Keratinocyte (primary cell): Measurements from ENCODE around the gene TSPAN4. TPM values are rescaled to one million over a fixed set of nuclear protein-coding genes. Genes with fewer than 3 reads are reported as not detected.

Experiments
- DNase-seq: peaks from one replicate; pipeline ENCODE4 v3.0.0-alpha.2; 2011; ENCODE audit warnings: low read depth, missing footprints, low spot score
- FAIRE-seq: peaks from 2 replicates; lab custom pipeline; 2011; peaks lifted over from hg19 to GRCh38; lab: Jason Lieb, UNC
- H2AFZ ChIP-seq: 2 replicates; pipeline ENCODE4 v1.6.0; 2012; ENCODE audit warnings: low read length, control low read depth, inconsistent platforms; ENCODE audit not compliant: control insufficient read depth
- H3K27ac ChIP-seq: 2 replicates; pipeline ENCODE4 v1.5.1; 2011; ENCODE audit warnings: low read length; ENCODE audit not compliant: control insufficient read depth, insufficient read depth
- H3K27me3 ChIP-seq: 3 replicates; pipeline ENCODE4 v1.6.0; 2011; ENCODE audit warnings: low read length; ENCODE audit not compliant: control insufficient read depth, insufficient read depth; ENCODE audit errors: extremely low read depth
- H3K36me3 ChIP-seq, 2 experiments: 2 replicates in 1 of 2; 3 replicates in 1 of 2; pipeline ENCODE4 v1.5.1; 2011; ENCODE audit warnings: low read length in 2 of 2, mild to moderate bottlenecking in 1 of 2; ENCODE audit not compliant: control insufficient read depth in 2 of 2, insufficient read depth in 2 of 2; ENCODE audit errors: extremely low read depth in 1 of 2
- H3K4me1 ChIP-seq: 3 replicates; pipeline ENCODE4 v1.5.1; 2011; ENCODE audit warnings: low read length; ENCODE audit not compliant: control insufficient read depth, insufficient read depth; ENCODE audit errors: extremely low read depth
- H3K4me2 ChIP-seq: 3 replicates; pipeline ENCODE4 v1.6.0; 2011; ENCODE audit warnings: low read depth, low read length; ENCODE audit not compliant: control insufficient read depth, insufficient read depth; ENCODE audit errors: extremely low read depth
- H3K4me3 ChIP-seq, 3 experiments: fragments of 200-600 bp in 1 of 3; sonication (generic) in 1 of 3; 2 replicates in 2 of 3; 3 replicates in 1 of 3; pipeline ENCODE4 v1.5.1; 2011 to 2016; ENCODE audit warnings: low read length in 3 of 3, mild to moderate bottlenecking in 3 of 3, control low read depth in 2 of 3, inconsistent platforms in 1 of 3, low read depth in 1 of 3, mixed read lengths in 1 of 3, mixed run types in 1 of 3, moderate library complexity in 1 of 3; ENCODE audit not compliant: control insufficient read depth in 2 of 3, insufficient read depth in 2 of 3; ENCODE audit errors: extremely low read depth in 1 of 3
- H3K79me2 ChIP-seq: 2 replicates; pipeline ENCODE4 v1.6.0; 2012; ENCODE audit warnings: low read length; ENCODE audit not compliant: control insufficient read depth, insufficient read depth
- H3K9ac ChIP-seq: 3 replicates; pipeline ENCODE4 v1.6.0; 2011; ENCODE audit warnings: low read length; ENCODE audit not compliant: control insufficient read depth, insufficient read depth; ENCODE audit errors: extremely low read depth
- H3K9me1 ChIP-seq: 3 replicates; pipeline ENCODE4 v1.6.0; 2011; ENCODE audit warnings: low read length; ENCODE audit not compliant: control insufficient read depth, insufficient read depth; ENCODE audit errors: extremely low read depth
- H3K9me3 ChIP-seq: 2 replicates; pipeline ENCODE4 v1.5.1; 2012; ENCODE audit warnings: low read depth, low read length; ENCODE audit not compliant: control insufficient read depth
- H4K20me1 ChIP-seq: 3 replicates; pipeline ENCODE4 v1.6.0; 2011; ENCODE audit warnings: low read length; ENCODE audit not compliant: control insufficient read depth, insufficient read depth; ENCODE audit errors: extremely low read depth
- EZH2 ChIP-seq: IDR thresholded peaks from one replicate; pipeline ENCODE4 v1.6.1; 2012; ENCODE audit warnings: inconsistent platforms, mild to moderate bottlenecking, low read length, moderate library complexity
- dilution Hi-C: fragments of 300-500 bp; cut with MboI; formaldehyde crosslinking; loops from one replicate; pipeline ENCODE4 v1.7.0; 2020; ENCODE audit warnings: low sequenced_read_pairs; ENCODE audit not compliant: extremely low pct_ligation_motif_present
- polyA plus RNA-seq, 5 experiments: library from polyadenylated mRNA; depleted of rRNA in 3 of 5; stranded (reverse) in 3 of 5; stranded (forward) in 1 of 5; unstranded in 1 of 5; fragments of >200 nt; gene quantifications; 1 replicate in 1 of 5; 2 replicates in 3 of 5; 3 replicates in 1 of 5; pipeline versions ENCODE4 v1.2.1 to v1.2.3, GENCODE V29; 2011 to 2012; ENCODE audit warnings: missing spikeins in 2 of 5, low read depth in 1 of 5, low replicate concordance in 1 of 5
- TF ChIP-seq, protein P1 (sequence below), 3 experiments: IDR thresholded peaks in 1 of 3; conservative IDR thresholded peaks in 1 of 3; optimal IDR thresholded peaks in 1 of 3; 2 replicates in 2 of 3; 3 replicates in 1 of 3; pipeline versions ENCODE3 to v1.5.1; 2011; ENCODE audit warnings: low read length in 3 of 3, mild to moderate bottlenecking in 3 of 3, moderate library complexity in 2 of 3, control low read depth in 1 of 3, inconsistent platforms in 1 of 3; ENCODE audit not compliant: insufficient read depth in 2 of 3; ENCODE audit errors: extremely low read depth in 1 of 3

Gene TSPAN4
- polyA plus RNA-seq, 1 donor (not counting 4 experiments of a cell fraction or from before 2014, with no cell fraction given), result 42.1 TPM

DNA sequence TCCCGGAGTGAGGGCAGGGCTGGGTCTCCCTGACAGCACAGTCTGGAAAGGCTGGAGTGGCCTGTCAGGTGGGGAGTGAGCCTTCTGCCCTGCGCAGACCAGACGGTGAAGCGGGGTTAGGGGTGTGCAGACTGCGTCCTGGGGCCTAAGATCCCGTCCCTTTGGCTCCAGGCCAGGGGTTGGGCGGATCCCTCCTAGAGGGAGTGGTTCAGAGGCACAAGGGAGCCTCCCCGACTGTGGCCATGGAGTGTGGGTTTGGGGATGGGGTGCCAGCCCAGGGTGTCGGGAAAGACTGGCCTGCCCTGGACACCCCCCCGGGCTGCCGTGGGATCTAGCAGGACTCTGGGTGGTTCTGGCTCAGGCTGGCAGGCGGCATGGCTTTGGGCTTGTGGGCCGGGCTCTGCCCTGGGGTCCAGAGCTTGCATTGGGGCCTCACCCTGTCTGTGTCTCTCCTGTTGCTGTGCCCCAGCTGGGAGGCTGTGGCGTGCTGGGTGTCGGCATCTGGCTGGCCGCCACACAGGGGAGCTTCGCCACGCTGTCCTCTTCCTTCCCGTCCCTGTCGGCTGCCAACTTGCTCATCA, 19.5 kb downstream of the TSPAN4 start:
- Histone ChIP-seq H3K4me2 (no peak overlapping the region), H3K9ac (no peak overlapping the region), H3K9me1 (no peaks in the 10 kb centered on the region), H3K27me3 (no peaks in the 10 kb centered on the region), H3K9me3 (no peaks in the 10 kb centered on the region), H2AFZ (no peak overlapping the region), H3K4me3 (no peak overlapping the region), H3K27ac (no peak overlapping the region), H3K79me2 (no peaks in the 10 kb centered on the region), H4K20me1 (peaks cover 9% of the 10 kb centered on the region), H3K36me3 (peaks cover under 1 to 15% of the 10 kb centered on the region in 2 experiments), H3K4me1 (peaks cover 4% of the 10 kb centered on the region)
- no peak for FAIRE-seq
- dilution Hi-C loops, result no loop called here
- TF ChIP-seq, protein P1, sequence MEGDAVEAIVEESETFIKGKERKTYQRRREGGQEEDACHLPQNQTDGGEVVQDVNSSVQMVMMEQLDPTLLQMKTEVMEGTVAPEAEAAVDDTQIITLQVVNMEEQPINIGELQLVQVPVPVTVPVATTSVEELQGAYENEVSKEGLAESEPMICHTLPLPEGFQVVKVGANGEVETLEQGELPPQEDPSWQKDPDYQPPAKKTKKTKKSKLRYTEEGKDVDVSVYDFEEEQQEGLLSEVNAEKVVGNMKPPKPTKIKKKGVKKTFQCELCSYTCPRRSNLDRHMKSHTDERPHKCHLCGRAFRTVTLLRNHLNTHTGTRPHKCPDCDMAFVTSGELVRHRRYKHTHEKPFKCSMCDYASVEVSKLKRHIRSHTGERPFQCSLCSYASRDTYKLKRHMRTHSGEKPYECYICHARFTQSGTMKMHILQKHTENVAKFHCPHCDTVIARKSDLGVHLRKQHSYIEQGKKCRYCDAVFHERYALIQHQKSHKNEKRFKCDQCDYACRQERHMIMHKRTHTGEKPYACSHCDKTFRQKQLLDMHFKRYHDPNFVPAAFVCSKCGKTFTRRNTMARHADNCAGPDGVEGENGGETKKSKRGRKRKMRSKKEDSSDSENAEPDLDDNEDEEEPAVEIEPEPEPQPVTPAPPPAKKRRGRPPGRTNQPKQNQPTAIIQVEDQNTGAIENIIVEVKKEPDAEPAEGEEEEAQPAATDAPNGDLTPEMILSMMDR (optimal IDR thresholded peaks at IDR 0.05 in 1 of 3, IDR thresholded peaks at IDR 0.05 in 1 of 3, conservative IDR thresholded peaks at IDR 0.05 in 1 of 3; ENCODE audit: extremely low read depth in 1 of 3, insufficient read depth in 2 of 3, low read length in 3 of 3), result no peak
- TF ChIP-seq EZH2, result no peak
- no peak for DNase-seq

DNA sequence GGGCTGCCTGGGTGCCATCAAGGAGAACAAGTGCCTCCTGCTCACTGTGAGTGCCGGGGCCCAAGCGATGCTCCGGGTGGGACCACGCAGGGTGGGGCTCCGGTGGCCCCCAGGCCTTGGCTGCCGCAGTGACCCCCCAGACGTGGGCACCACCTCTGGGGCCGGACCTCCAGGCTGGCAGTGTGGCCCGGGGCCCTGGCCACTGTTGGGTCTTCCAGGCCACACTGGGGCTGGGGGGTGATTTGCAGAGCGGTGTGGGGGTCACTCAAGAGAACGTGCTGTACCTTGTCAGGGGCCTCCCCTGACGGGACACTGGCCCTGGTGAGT, 20.0 kb downstream of the TSPAN4 start:
- H3K36me3 ChIP-seq, result peaks cover 0 to 15% of the 10 kb centered on the region in 2 experiments
- H3K9me1 ChIP-seq, result no peaks in the 10 kb centered on the region
- no peak overlapping the region for H3K4me3 ChIP-seq
- no peaks in the 10 kb centered on the region for H3K9me3 ChIP-seq
- DNase-seq, result no peak
- FAIRE-seq, result no peak
- no peak overlapping the region for H3K4me2 ChIP-seq
- dilution Hi-C loops, result no loop called here
- no peak overlapping the region for H3K27ac ChIP-seq
- H3K79me2 ChIP-seq, result no peaks in the 10 kb centered on the region
- H3K4me1 ChIP-seq, result peaks cover 4% of the 10 kb centered on the region
- peaks cover 9% of the 10 kb centered on the region for H4K20me1 ChIP-seq
- H3K9ac ChIP-seq, result no peak overlapping the region
- TF ChIP-seq, protein P1 (optimal IDR thresholded peaks at IDR 0.05 in 1 of 3, IDR thresholded peaks at IDR 0.05 in 1 of 3, conservative IDR thresholded peaks at IDR 0.05 in 1 of 3; ENCODE audit: extremely low read depth in 1 of 3, insufficient read depth in 2 of 3, low read length in 3 of 3), result no peak
- no peak for TF ChIP-seq EZH2
- no peaks in the 10 kb centered on the region for H3K27me3 ChIP-seq
- no peak overlapping the region for H2AFZ ChIP-seq
